Sciatic nerve (tissue), 2 donors: ENCODE measurements around the gene KCNK3. TPM values are rescaled to one million over a fixed set of nuclear protein-coding genes. Genes with fewer than 3 reads are reported as not detected.
"Not testable (repeated sequence)": the region's sequence is repeated elsewhere in the genome, so short reads cannot be mapped to it uniquely, and the experiment has no call there.

Experiments
- ATAC-seq: fragments of 200-7000 bp; cut with Tn5 transposase; one replicate; pipeline ENCODE4 v1.9.1; 2020; ENCODE audit warnings: mild to moderate bottlenecking, moderate library complexity
- DNase-seq: peaks from one replicate; pipeline ENCODE4 v3.0.0-alpha.2; 2020; ENCODE audit warnings: low spot score
- intact Hi-C: fragments of 100-400 bp; cut with DNase I; formaldehyde crosslinking; loops from one replicate; pipeline ENCODE4 v1.14.2; 2022
- total RNA-seq: library from RNA; stranded (reverse); fragmentation: NEBNext Ultra II Directional; extraction: Animal tissue kit (Norgen Biotek cat#: 25700); gene quantifications from one replicate; pipeline ENCODE4 v1.2.1, GENCODE V29; 2021
- donor health status: DM: no; HTN: no; CAD: no.
- donor health status: DM: no; HTN: no; CAD: no.

KCNK3 gene
- total RNA-seq, 1 donor from 2014 or later = 0.53 TPM

DNA sequence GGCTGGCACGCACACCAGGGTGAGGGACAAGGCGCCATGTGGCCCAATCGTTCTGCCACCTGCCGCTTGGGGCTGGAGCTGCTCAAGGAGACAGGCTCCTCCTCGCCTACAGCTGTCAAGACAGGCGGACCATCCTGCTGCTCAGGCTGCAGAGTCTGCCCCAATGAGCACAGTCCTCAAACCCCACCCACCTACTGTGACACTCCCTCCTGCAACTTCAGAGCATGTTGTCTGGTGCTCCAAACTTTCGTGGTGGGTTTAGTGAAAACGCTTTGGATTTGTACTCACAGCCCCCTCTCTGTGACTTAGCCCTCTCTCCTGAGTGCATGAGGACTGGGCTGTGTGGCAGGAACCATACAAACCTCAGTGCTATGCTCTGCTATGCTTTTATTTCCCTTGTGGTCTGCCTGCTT is 48.4 kb downstream of the KCNK3 start:
- intact Hi-C loops = loop anchor here (5.0 kb wide), 1 partner anchor 134 kb away; no protein-coding TSS in a partner anchor
- ATAC-seq = no peak

DNA sequence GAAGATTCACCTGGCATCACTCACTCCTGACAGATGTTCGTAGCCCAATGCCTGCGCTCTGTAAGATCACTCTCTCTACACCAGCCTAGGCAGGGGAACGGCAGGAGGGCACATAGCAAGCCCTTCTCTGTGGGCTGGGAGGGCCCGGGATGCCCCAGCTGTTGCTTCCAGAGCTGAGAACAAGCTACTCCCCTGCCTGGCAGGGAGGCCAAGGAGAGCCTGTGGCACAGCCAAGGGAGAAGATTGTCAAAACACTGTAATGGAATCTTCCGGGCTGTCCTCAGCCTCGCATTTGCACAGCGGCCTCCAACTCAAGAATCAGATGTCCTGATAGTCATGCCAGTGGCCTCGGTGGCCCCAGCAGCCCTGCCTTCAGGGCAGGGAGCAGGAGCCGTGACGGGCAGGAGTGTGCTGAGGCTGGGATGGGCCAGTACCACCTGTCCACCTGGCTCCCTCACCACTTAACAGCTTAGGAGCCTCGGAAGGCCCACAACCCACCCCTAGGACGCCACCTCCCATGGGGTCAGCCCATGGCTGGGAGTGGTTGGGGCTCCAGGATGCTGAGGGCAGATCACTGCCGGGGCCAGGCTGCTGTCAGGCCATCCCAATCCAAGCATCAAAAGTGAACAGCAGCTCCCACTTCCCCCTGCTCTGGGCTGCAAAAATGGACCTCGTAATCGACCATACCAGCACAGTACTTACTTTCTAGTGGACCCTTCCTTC is 49.7 kb downstream of the KCNK3 start:
- ATAC-seq = no peak
- intact Hi-C loops = loop anchor here (5.0 kb wide), 1 partner anchor 135 kb away; no protein-coding TSS in a partner anchor
- DNase-seq = no peak

More for the DNA sequence above, 48.4 kb downstream of the KCNK3 start:
- no peak for DNase-seq

DNA sequence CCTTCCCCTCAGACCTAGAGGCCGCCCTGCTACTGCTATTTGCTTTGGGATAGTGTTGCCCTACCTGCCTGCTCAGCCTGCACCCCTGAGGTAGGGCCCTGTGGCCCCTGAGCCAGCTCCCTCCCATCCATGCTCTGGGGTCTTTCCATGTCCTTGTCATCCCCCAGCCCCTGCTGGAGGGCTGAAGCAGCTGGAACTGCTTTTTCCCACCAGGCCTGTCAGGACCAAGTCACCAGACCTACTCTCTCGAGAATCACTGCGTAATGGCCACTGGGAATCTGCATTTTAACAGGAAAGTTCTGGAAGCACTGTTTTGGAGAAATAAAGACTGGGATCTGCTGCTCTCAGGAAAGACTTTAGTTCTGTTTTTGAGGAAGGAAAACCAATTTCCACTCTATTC is 51.3 kb downstream of the KCNK3 start:
- ATAC-seq (no peak), DNase-seq (no peak)
- intact Hi-C loops = loop anchor here (5.0 kb wide), 1 partner anchor 137 kb away; no protein-coding TSS in a partner anchor

DNA sequence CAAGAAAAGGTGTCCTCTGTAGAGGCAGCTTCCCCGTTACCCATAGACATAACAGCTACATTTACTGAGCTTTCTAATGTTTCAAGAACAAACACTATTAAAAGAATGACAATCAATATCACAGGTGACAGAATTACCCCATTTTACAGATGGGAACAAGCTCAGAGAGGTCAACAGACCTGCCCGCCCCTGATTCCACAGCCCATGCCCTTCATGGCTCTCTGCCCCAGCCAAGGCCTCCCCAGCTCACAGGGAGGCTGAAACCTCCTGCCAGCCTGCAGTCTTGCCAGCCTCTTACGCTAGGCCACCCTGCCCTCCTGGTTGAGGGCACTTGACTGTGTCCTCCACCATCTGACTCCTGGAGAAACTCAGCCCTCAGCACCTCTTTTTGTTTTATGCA is 52.4 kb downstream of the KCNK3 start:
- ATAC-seq (no peak), DNase-seq (no peak)
- intact Hi-C loops = loop anchor here (5.0 kb wide), 1 partner anchor 138 kb away; no protein-coding TSS in a partner anchor

DNA sequence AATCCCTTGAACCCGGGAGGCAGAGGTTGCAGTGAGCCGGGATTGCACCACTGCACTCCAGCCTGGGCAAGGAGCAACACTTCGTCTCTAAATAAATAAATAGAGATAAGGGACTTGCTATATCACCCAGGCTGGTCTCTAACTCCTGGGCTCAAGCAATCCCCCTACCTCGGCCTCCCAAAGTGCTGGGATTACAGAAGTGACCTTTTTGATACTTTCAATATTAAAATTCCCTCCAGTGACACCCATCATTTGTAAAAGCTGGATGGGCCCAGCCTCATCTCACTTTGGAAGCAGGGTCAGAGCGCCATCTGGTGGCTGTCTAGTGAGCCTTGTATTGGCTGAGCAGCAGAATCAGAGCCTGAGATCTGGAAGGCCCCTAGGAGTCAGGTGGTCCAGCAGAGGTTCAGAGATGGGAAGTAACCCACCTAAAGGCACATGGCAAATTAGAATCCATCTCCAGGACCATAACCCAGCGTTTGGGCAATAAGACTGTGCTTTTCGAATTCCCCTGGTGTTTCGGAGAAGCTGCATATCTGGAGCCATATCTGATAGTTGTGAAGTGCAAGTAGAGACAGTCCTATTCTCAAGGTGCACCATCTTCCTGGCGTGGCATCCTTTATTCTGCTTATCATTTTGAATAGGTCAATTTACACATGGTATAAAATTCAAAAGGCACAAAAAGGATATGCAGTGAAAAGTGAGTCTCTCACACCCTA is 53.2 kb downstream of the KCNK3 start:
- intact Hi-C loops = no loop called here
- peak; percentile 93 for ATAC-seq
- DNase-seq = peak; percentile 93

DNA sequence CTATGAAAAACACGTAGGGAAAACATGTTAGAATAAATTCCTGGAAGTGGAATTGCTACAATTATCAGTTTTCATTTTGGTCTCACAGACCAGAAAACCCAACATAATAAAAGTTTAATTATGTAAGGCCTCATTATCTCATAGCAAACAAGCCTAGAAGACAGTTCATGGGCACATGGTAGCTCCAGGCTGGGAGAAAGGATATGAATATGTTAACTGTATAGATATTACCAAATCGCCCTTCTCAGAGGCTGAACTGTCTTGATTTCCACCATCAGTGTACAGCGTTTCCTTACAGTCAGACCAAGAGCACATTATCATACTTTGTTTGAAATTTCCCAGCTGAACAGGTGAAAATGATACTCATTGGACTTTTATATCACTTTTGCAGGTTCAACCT is 54.4 kb downstream of the KCNK3 start:
- intact Hi-C loops = no loop called here
- ATAC-seq = no peak
- no peak for DNase-seq

GRCh38 chr2:26749787-26750420 is 57.4 kb downstream of the KCNK3 start:
- intact Hi-C loops, ATAC-seq, DNase-seq: not testable (repeated sequence)

DNA sequence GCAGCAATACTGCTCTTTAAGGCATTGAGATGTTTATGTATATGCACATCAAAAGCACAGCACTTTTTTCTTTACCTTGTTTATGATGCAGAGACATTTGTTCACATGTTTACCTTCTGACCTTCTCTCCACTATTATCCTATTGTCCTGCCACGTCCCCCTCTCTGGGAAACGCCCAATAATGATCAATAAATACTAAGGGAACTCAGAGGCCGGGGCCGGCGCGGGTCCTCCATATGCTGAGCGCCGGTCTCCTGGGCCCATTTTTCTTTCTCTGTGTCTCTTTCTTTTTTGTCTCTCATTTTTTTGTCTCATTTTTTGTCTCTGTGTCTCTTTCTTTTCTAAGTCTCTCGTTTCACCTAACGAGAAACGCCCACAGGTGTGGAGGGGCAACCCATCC is 57.9 kb downstream of the KCNK3 start:
- ATAC-seq, intact Hi-C loops, DNase-seq: not testable (repeated sequence)

DNA sequence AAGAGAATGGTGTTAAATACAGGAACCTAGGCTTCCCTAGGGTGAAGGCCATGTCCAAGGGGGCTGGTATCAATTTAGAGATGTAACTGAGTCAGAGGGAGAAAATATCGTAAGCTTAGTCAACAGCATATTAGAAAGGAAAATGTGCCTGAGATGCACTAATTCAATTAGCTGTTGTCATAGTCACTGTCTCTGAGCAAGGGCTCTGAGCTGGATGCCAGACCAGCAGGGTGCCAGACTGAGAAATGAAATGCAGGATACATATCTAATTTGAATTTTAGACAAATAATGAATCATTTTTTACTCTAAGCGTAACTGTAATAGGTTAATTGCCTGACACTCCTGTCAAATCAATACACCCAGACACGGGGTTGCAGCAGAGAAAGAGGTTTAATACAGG is 60.1 kb downstream of the KCNK3 start:
- DNase-seq (no peak), ATAC-seq (no peak)
- intact Hi-C loops = no loop called here

- ATAC-seq (no peak), DNase-seq (no peak)
- intact Hi-C loops = no loop called here
These were observed 62.0 kb downstream of the KCNK3 start for GRCh38 chr2:26754539-26754938.

GRCh38 chr2:26754972-26755670 is 62.6 kb downstream of the KCNK3 start:
- ATAC-seq (no peak), DNase-seq (no peak)
- intact Hi-C loops = no loop called here

GRCh38 chr2:26756337-26756736 is 63.8 kb downstream of the KCNK3 start:
- DNase-seq (no peak), ATAC-seq (no peak)
- intact Hi-C loops = no loop called here

DNA sequence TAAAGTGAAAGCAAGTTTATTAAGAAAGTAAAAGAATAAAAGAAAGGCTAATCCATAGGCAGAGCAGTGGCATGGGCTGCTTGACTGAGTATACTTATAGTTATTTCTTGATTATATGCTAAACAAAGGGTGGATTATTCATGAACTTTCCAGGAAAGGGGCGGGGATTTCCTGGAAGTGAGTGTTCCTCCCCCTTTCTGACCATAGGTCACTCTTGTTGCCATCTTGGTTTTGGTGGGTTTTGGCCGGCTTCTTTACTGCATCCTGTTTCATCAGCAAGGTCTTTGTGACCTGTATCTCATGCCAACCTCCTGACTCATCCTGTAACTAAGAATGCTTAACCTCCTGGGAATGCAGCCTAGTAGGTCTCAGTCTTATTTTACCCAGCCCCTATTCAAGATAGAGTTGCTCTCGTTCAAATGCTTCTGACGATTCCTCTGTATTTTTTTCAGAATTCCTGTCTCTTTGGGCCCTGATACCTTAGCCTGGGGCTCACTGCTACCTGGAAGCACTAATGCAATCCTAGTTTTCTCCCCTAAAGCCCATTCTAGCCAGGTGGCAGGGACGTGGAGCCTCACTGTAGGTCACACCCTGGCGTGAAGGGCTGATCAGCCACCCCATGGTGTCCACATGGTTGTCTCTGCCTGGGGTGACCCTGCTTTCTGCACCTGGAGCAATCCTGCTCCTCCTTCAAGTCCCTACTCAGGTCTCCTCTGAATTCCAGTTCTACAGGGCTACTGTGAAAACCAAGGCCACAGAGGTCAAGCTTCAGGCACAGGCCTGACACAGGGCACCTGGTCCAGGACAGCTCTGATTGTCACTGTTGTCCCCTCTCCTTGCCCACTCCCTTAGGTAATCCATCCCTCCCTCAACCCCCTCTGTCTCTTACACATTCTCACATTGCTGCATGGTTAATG is 65.6 kb downstream of the KCNK3 start:
- intact Hi-C loops = no loop called here
- DNase-seq (no peak), ATAC-seq (peak; percentile 76)

- DNase-seq (no peak), ATAC-seq (no peak)
- intact Hi-C loops = no loop called here
These were observed 66.3 kb downstream of the KCNK3 start for GRCh38 chr2:26758790-26759321.

DNA sequence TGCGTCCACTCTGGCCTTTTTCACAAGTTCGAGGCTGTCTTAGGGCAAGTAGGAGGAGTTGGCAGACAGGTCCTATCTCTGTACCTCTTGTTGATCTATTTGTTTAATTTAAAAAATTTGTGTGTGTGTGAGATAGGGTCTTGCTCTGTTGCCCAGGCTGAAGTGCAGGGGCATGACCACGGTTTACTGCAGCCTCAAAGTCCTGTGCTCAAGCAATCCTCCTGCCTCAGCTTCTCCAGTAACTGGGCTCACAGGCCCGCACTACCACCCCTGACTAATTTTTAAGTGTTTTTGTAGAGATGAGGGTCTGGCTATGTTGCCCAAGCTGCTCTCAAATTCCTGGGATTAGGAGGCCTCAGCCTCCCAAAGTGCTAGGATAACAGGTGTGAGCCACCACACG is 67.3 kb downstream of the KCNK3 start:
- intact Hi-C loops = no loop called here
- no peak for DNase-seq
- no peak for ATAC-seq

DNA sequence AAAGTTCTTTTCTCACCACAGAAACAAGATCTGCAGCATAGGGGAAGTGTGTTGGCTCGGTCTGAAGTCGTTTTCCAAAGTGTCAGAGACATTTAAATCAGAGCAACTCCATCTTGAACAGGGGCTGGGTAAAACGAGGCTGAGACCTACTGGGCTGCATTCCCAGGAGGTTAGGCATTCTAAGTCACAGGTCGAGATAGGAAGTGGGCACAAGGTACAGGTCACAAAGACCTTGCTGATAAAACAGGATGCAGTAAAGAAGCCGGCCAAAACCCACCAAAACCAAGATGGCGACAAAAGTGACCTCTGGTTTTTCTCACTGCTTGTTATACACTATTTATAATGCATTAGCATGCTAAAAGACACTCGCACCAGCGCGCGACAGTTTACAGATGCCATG is 68.5 kb downstream of the KCNK3 start:
- ATAC-seq, intact Hi-C loops, DNase-seq: not testable (repeated sequence)

DNA sequence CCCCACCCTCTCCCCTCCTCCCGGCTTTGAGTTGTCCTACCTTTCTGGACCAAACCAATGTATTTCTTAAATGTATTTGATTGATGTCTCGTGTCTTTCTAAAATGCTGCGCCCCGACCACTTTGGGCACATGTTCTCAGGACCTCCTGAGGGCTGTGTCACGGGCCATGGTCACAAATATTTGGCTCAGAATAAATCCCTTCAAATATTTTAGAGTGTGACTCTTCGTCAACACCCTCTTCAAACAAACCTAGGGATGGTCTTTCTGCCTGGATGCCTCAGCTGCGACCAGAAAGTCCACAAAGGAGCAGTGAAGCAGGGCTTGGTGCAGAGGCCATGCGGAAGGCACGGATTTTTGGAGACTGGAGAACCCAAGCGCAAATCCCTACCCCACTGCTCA is 70.5 kb downstream of the KCNK3 start:
- intact Hi-C loops = no loop called here
- DNase-seq (no peak), ATAC-seq (no peak)
